Liver (tissue), 9 donors: ENCODE measurements around the gene MICU1. TPM values are rescaled to one million over a fixed set of nuclear protein-coding genes. Genes with fewer than 3 reads are reported as not detected.

Experiments
- DNase-seq: peaks from one replicate; pipeline ENCODE4 v3.0.0-alpha.2; 2017; ENCODE audit warnings: low spot score
- H3K27ac ChIP-seq, 2 donors: one replicate each; pipeline ENCODE4 v1.7.0; 2013; ENCODE audit warnings: inconsistent platforms in 2 of 2, low read length in 2 of 2, control low read depth in 1 of 2, low read depth in 1 of 2, mild to moderate bottlenecking in 1 of 2
- H3K27me3 ChIP-seq, 4 donors: one replicate each; pipeline versions ENCODE4 v1.6.1 to v1.7.0; 2013; ENCODE audit warnings: low read length in 3 of 4, inconsistent platforms in 1 of 4, mild to moderate bottlenecking in 1 of 4, moderate library complexity in 1 of 4; ENCODE audit not compliant: control insufficient read depth in 4 of 4, insufficient read depth in 4 of 4
- H3K36me3 ChIP-seq, 4 donors: one replicate each; pipeline versions ENCODE4 v1.6.1 to v1.7.0; 2013; ENCODE audit warnings: low read length in 3 of 4, mild to moderate bottlenecking in 3 of 4, low read depth in 1 of 4, moderate library complexity in 1 of 4; ENCODE audit not compliant: control insufficient read depth in 4 of 4, insufficient read depth in 3 of 4
- H3K4me1 ChIP-seq, 4 donors: one replicate each; pipeline versions ENCODE4 v1.6.1 to v1.7.0; 2013; ENCODE audit warnings: low read length in 3 of 4, mild to moderate bottlenecking in 3 of 4, moderate library complexity in 1 of 4; ENCODE audit not compliant: control insufficient read depth in 4 of 4, insufficient read depth in 4 of 4
- H3K4me3 ChIP-seq, 3 donors: one replicate each; pipeline versions ENCODE4 v1.6.1 to v1.7.0; 2013; ENCODE audit warnings: low read length in 3 of 3, control low read depth in 1 of 3, low read depth in 1 of 3, mild to moderate bottlenecking in 1 of 3
- H3K9ac ChIP-seq, 2 donors: one replicate each; pipeline ENCODE4 v1.7.0; 2013; ENCODE audit warnings: low read length in 2 of 2, mild to moderate bottlenecking in 2 of 2, moderate library complexity in 2 of 2, control low read depth in 1 of 2, low read depth in 1 of 2
- H3K9me3 ChIP-seq, 4 donors: one replicate each; pipeline versions ENCODE4 v1.6.1 to v1.7.0; 2013; ENCODE audit warnings: low read length in 3 of 4; ENCODE audit not compliant: control insufficient read depth in 4 of 4
- ATF3 ChIP-seq: IDR thresholded peaks from 2 replicates; pipeline ENCODE4 v1.6.1; 2016; ENCODE audit warnings: antibody characterized with exemption
- CTCF ChIP-seq: fragments of 150-350 bp; IDR thresholded peaks from 2 replicates; pipeline ENCODE4 v1.5.1; 2017; ENCODE audit warnings: improper control_type of control experiment, low read depth, low read length; ENCODE audit not compliant: missing input control
- EGR1 ChIP-seq, 2 donors: IDR thresholded peaks; 2 replicates each; pipeline ENCODE4 v1.6.1; 2016 to 2018; ENCODE audit warnings: antibody characterized with exemption in 2 of 2, low read depth in 2 of 2
- FOXA1 ChIP-seq: IDR thresholded peaks from 2 replicates; pipeline ENCODE4 v1.6.1; 2016; ENCODE audit warnings: antibody characterized with exemption
- FOXA2 ChIP-seq: IDR thresholded peaks from 2 replicates; pipeline ENCODE4 v1.6.1; 2016; ENCODE audit warnings: antibody characterized with exemption
- GABPA ChIP-seq, 2 donors: IDR thresholded peaks in 1 of 2; conservative IDR thresholded peaks in 1 of 2; 2 replicates each; pipeline ENCODE4 v1.6.1; 2016; ENCODE audit warnings: antibody characterized with exemption in 2 of 2, mild to moderate bottlenecking in 1 of 2, moderate library complexity in 1 of 2
- HNF4A ChIP-seq, 2 donors: conservative IDR thresholded peaks; 2 replicates each; pipeline ENCODE4 v1.6.1; 2016; ENCODE audit warnings: antibody characterized with exemption in 2 of 2, mild to moderate bottlenecking in 2 of 2
- HNF4G ChIP-seq: IDR thresholded peaks from 2 replicates; pipeline ENCODE4 v1.6.1; 2016; ENCODE audit warnings: antibody characterized with exemption
- JUND ChIP-seq, 2 donors: IDR thresholded peaks; 2 replicates each; pipeline ENCODE4 v1.6.1; 2016; ENCODE audit warnings: antibody characterized with exemption in 2 of 2
- MAX ChIP-seq: IDR thresholded peaks from 2 replicates; pipeline ENCODE4 v1.6.1; 2016; ENCODE audit warnings: antibody characterized with exemption
- RAD21 ChIP-seq, 2 donors: IDR thresholded peaks; 2 replicates each; pipeline ENCODE4 v1.6.1; 2016; ENCODE audit warnings: antibody characterized with exemption in 2 of 2, mild to moderate bottlenecking in 2 of 2
- REST ChIP-seq: IDR thresholded peaks from 2 replicates; pipeline ENCODE4 v1.6.1; 2016; ENCODE audit warnings: antibody characterized with exemption, mild to moderate bottlenecking
- RXRA ChIP-seq, 2 donors: IDR thresholded peaks; 2 replicates each; pipeline ENCODE4 v1.6.1; 2017 to 2018; ENCODE audit warnings: antibody characterized with exemption in 2 of 2, mild to moderate bottlenecking in 1 of 2
- SP1 ChIP-seq: IDR thresholded peaks from 2 replicates; pipeline ENCODE4 v1.6.1; 2018; ENCODE audit warnings: antibody characterized with exemption, mild to moderate bottlenecking
- YY1 ChIP-seq: IDR thresholded peaks from 2 replicates; pipeline ENCODE4 v1.6.1; 2016; ENCODE audit warnings: antibody characterized with exemption, mild to moderate bottlenecking
- ZBTB33 ChIP-seq: IDR thresholded peaks from 2 replicates; pipeline ENCODE4 v1.6.1; 2016; ENCODE audit warnings: antibody characterized with exemption
- WGBS: extraction: QIAGEN DNeasy Blood & Tissue Kit; methylation state at CpG from one replicate; pipeline ENCODE4 v1.1.7; 2013; 5-methylcytosine and 5-hydroxymethylcytosine counted together
- polyA plus RNA-seq, 2 donors: library from polyadenylated mRNA; stranded (reverse) in 1 of 2; unstranded in 1 of 2; fragments of 200-250 nt in 1 of 2; fragments of >200 nt in 1 of 2; fragmentation: Nextera tagmentation in 1 of 2; extraction: Ambion mirVana in 1 of 2; gene quantifications; one replicate each; pipeline versions ENCODE4 v1.2.1 to v1.2.3, GENCODE V29; 2013 to 2015
- total RNA-seq, 2 donors: library from RNA; depleted of rRNA; stranded (reverse); fragments of >200 nt; gene quantifications; one replicate each; pipeline ENCODE4 v1.2.3, GENCODE V29; 2014
- donor health status: healthy.
- donor health status: healthy.
- donor health status: healthy.
- donor health status: healthy.
- donor health status: healthy.

Gene MICU1
- total and polyA plus RNA-seq, 4 donors, result 26.4 to 47.4 (median 32.1) TPM

- H3K9me3 ChIP-seq, result no peaks in the 10 kb centered on the region
- no peak overlapping the region for H3K9ac ChIP-seq
- no peaks in the 10 kb centered on the region for H3K27me3 ChIP-seq
- H3K27ac ChIP-seq, result no peak overlapping the region
- H3K36me3 ChIP-seq, result no peaks in the 10 kb centered on the region
- peaks cover 0 to 6% (median under 1%) of the 10 kb centered on the region in 4 donors for H3K4me1 ChIP-seq
- WGBS, result 90% methylated on average over 5 of the region's 5 CpGs
- TF ChIP-seq ZBTB33 (no peak), EGR1 (IDR thresholded peaks at IDR 0.05; ENCODE audit: low read depth in 2 of 2) (no peak), JUND (IDR thresholded peaks at IDR 0.05) (no peak), FOXA1 (no peak), FOXA2 (no peak), ATF3 (no peak), YY1 (no peak), HNF4A (conservative IDR thresholded peaks at IDR 0.05) (no peak), RAD21 (IDR thresholded peaks at IDR 0.05) (no peak), CTCF (no peak), MAX (no peak), SP1 (no peak)
- DNase-seq, result no peak
- H3K4me3 ChIP-seq, result no peak overlapping the region
Observed at GRCh38 chr10:72639441-72639873, 13.6 kb upstream of the MICU1 start.

- Histone ChIP-seq H3K9me3 (no peaks in the 10 kb centered on the region), H3K27me3 (no peaks in the 10 kb centered on the region), H3K9ac (no peak overlapping the region), H3K36me3 (no peaks in the 10 kb centered on the region), H3K4me3 (no peak overlapping the region), H3K4me1 (peaks cover 0 to 6% (median under 1%) of the 10 kb centered on the region in 4 donors), H3K27ac (no peak overlapping the region)
- DNase-seq, result no peak
- 88% methylated on average over 4 of the region's 4 CpGs for WGBS
- no peak for TF ChIP-seq SP1
- TF ChIP-seq CTCF, result no peak
- TF ChIP-seq ATF3, result no peak
- TF ChIP-seq GABPA (IDR thresholded peaks at IDR 0.05 in 1 of 2, conservative IDR thresholded peaks at IDR 0.05 in 1 of 2), result no peak
- no peak for TF ChIP-seq RAD21 (IDR thresholded peaks at IDR 0.05)
- no peak for TF ChIP-seq MAX
- TF ChIP-seq ZBTB33, result no peak
- peak; percentile 70 for TF ChIP-seq FOXA2
- no peak for TF ChIP-seq REST
- peak in 1 of 2 donors; percentile 3 for TF ChIP-seq RXRA (IDR thresholded peaks at IDR 0.05)
- no peak for TF ChIP-seq HNF4G
- TF ChIP-seq FOXA1, result no peak
- TF ChIP-seq YY1, result no peak
- no peak for TF ChIP-seq HNF4A (conservative IDR thresholded peaks at IDR 0.05)
Observed at GRCh38 chr10:72638586-72639440, 12.9 kb upstream of the MICU1 start.
